Upper lobe of left lung (tissue), 4 donors: ENCODE measurements around the gene SGIP1.

Experiments used
- POLR2A ChIP-seq, 4 donors: fragments of 450-650 bp; IDR thresholded peaks; one replicate each; pipeline ENCODE4 v1.5.1; 2016 to 2017; ENCODE audit warnings: antibody characterized with exemption in 4 of 4, mild to moderate bottlenecking in 2 of 4
- TF ChIP-seq, protein P1 (sequence below), 6 experiments: fragments of 450-650 bp in 4 of 6; fragments of 200-600 bp in 2 of 6; sonication (generic) in 2 of 6; IDR thresholded peaks; one replicate each; pipeline ENCODE4 v1.5.1; 2016 to 2019; ENCODE audit warnings: antibody characterized with exemption in 6 of 6

DNA sequence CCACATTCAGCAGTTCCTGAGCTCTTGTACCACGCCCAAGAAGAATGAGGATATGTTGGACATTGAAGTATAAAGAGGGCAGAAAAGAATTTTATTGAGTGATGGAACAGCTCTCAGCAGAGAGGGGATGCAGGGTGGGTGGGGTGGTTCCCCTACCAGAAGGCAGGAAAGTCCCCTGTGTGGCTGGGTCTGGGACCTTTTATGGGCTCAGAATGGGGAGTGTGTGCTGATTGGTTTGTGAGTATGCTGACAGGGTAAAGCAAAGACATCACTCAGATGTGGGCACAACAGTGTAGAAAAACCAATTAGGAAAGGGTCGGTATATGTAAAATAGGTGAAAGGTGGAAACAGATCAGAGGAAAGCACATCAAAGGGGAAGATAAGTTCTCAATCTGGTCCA, 62.2 kb downstream of the SGIP1 start:
- TF ChIP-seq POLR2A (IDR thresholded peaks at IDR 0.05) = no peak
- TF ChIP-seq, protein P1, sequence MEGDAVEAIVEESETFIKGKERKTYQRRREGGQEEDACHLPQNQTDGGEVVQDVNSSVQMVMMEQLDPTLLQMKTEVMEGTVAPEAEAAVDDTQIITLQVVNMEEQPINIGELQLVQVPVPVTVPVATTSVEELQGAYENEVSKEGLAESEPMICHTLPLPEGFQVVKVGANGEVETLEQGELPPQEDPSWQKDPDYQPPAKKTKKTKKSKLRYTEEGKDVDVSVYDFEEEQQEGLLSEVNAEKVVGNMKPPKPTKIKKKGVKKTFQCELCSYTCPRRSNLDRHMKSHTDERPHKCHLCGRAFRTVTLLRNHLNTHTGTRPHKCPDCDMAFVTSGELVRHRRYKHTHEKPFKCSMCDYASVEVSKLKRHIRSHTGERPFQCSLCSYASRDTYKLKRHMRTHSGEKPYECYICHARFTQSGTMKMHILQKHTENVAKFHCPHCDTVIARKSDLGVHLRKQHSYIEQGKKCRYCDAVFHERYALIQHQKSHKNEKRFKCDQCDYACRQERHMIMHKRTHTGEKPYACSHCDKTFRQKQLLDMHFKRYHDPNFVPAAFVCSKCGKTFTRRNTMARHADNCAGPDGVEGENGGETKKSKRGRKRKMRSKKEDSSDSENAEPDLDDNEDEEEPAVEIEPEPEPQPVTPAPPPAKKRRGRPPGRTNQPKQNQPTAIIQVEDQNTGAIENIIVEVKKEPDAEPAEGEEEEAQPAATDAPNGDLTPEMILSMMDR (IDR thresholded peaks at IDR 0.05) = no peak
